MM.1S (cell line): ENCODE results near the gene PLVAP.
A peak's percentile ranks its signal among the peaks of the same experiment; 100 is the strongest.

Experiments
- DNase-seq: peaks from one replicate; pipeline ENCODE4 v3.0.0-alpha.2; 2015
- H2AFZ ChIP-seq: fragments of 300-600 bp; sonication (generic); 2 replicates; pipeline ENCODE4 v1.6.0; 2016; ENCODE audit warnings: antibody characterized with exemption, low read length
- H3F3A ChIP-seq: fragments of 300-600 bp; sonication (generic); 2 replicates; pipeline ENCODE4 v1.6.1; 2016; ENCODE audit warnings: mild to moderate bottlenecking, antibody characterized with exemption, low read length, moderate library complexity, mixed read lengths; ENCODE audit not compliant: insufficient read depth
- H3K27ac ChIP-seq: fragments of 300-600 bp; sonication (generic); 2 replicates; pipeline ENCODE4 v1.5.1; 2016; ENCODE audit warnings: mild to moderate bottlenecking, low read length
- H3K27me3 ChIP-seq: fragments of 300-600 bp; sonication (generic); replicated peaks from 2 replicates; pipeline ENCODE4 v1.6.0; 2016; ENCODE audit warnings: low read length; ENCODE audit not compliant: insufficient read depth
- H3K36me3 ChIP-seq: fragments of 300-600 bp; sonication (generic); replicated peaks from 2 replicates; pipeline ENCODE4 v1.6.1; 2016; ENCODE audit warnings: mild to moderate bottlenecking, low read length, mixed read lengths; ENCODE audit not compliant: insufficient read depth
- H3K4me1 ChIP-seq: fragments of 300-600 bp; sonication (generic); 2 replicates; pipeline ENCODE4 v1.6.1; 2016; ENCODE audit warnings: low read length, mixed read lengths
- H3K4me2 ChIP-seq: fragments of 300-600 bp; sonication (generic); 2 replicates; pipeline ENCODE4 v1.6.0; 2016; ENCODE audit warnings: low read depth, low read length
- H3K4me3 ChIP-seq: fragments of 300-600 bp; sonication (generic); 2 replicates; pipeline ENCODE4 v1.5.1; 2016; ENCODE audit warnings: low read length, mixed read lengths
- H3K79me2 ChIP-seq: fragments of 300-600 bp; sonication (generic); 2 replicates; pipeline ENCODE4 v1.6.1; 2016; ENCODE audit warnings: mixed run types, low read length, mixed read lengths
- H3K9ac ChIP-seq: fragments of 300-600 bp; sonication (generic); 2 replicates; pipeline ENCODE4 v1.6.1; 2016; ENCODE audit warnings: low read length, mixed read lengths
- H3K9me2 ChIP-seq: fragments of 300-600 bp; sonication (generic); replicated peaks from 2 replicates; pipeline ENCODE4 v1.6.1; 2016; ENCODE audit warnings: mild to moderate bottlenecking, low read length, mixed read lengths; ENCODE audit not compliant: insufficient read depth
- H3K9me3 ChIP-seq: fragments of 300-600 bp; sonication (generic); replicated peaks from 2 replicates; pipeline ENCODE4 v1.6.1; 2016; ENCODE audit warnings: mild to moderate bottlenecking, low read length, mixed read lengths; ENCODE audit not compliant: insufficient read depth
- H4K20me1 ChIP-seq: fragments of 300-600 bp; sonication (generic); 2 replicates; pipeline ENCODE4 v1.6.1; 2016; ENCODE audit warnings: mild to moderate bottlenecking, low read length, moderate library complexity, mixed read lengths; ENCODE audit not compliant: insufficient read depth
- CTCF ChIP-seq: fragments of 300-600 bp; sonication (generic); IDR thresholded peaks from 2 replicates; pipeline ENCODE4 v1.5.1; 2016; ENCODE audit warnings: antibody characterized with exemption, low read length, mixed read lengths
- EZH2 ChIP-seq: fragments of 300-600 bp; sonication (generic); optimal IDR thresholded peaks from 2 replicates; pipeline ENCODE3; 2017; ENCODE audit warnings: low read depth, mild to moderate bottlenecking, antibody characterized with exemption, low read length, mixed read lengths
- EZH2phosphoT487 ChIP-seq: fragments of 300-600 bp; sonication (generic); IDR thresholded peaks from 2 replicates; pipeline ENCODE4 v1.6.1; 2018; ENCODE audit warnings: antibody characterized with exemption, low read length

PLVAP gene

GRCh38 chr19:17404621-17405249 lies 27.6 kb upstream of the PLVAP start:
- no peaks in the 10 kb centered on the region for H3K4me1 ChIP-seq
- peaks cover 21% of the 10 kb centered on the region for H3F3A ChIP-seq
- no peaks in the 10 kb centered on the region for H4K20me1 ChIP-seq
- H3K27me3 ChIP-seq = no peaks in the 10 kb centered on the region
- TF ChIP-seq EZH2phosphoT487 = no peak
- TF ChIP-seq EZH2 = no peak
- TF ChIP-seq CTCF = no peak
- DNase-seq = no peak
- H3K9ac ChIP-seq = peak overlapping the region; percentile 76
- no peaks in the 10 kb centered on the region for H3K9me3 ChIP-seq
- H3K9me2 ChIP-seq = no peaks in the 10 kb centered on the region
- peak overlapping the region; percentile 98 for H3K4me2 ChIP-seq
- H2AFZ ChIP-seq = peak overlapping the region; percentile 61
- H3K79me2 ChIP-seq = peaks cover 49% of the 10 kb centered on the region
- peaks cover 3% of the 10 kb centered on the region; the same call in 1 of the 2 replicates for H3K36me3 ChIP-seq
- H3K4me3 ChIP-seq = peak overlapping the region; percentile 81
- peak overlapping the region; percentile 92 for H3K27ac ChIP-seq

- Histone ChIP-seq H3K4me3 (peak overlapping the region; percentile 81), H3K9me2 (no peaks in the 10 kb centered on the region), H3K36me3 (peaks cover 3% of the 10 kb centered on the region; the same call in 1 of the 2 replicates), H3K4me1 (no peaks in the 10 kb centered on the region), H3K27ac (peak overlapping the region; percentile 92; the same call in 1 of the 2 replicates), H3F3A (peaks cover 21% of the 10 kb centered on the region), H3K9ac (peak overlapping the region; percentile 76; the same call in 1 of the 2 replicates), H3K4me2 (peak overlapping the region; percentile 98), H3K9me3 (no peaks in the 10 kb centered on the region), H4K20me1 (no peaks in the 10 kb centered on the region), H3K79me2 (peaks cover 44% of the 10 kb centered on the region), H3K27me3 (no peaks in the 10 kb centered on the region), H2AFZ (no peak overlapping the region)
- TF ChIP-seq EZH2phosphoT487 = no peak
- no peak for TF ChIP-seq CTCF
- no peak for TF ChIP-seq EZH2
- no peak for DNase-seq
These were observed 26.9 kb upstream of the PLVAP start for GRCh38 chr19:17404015-17404414.

- Histone ChIP-seq H3K4me3 (no peak overlapping the region), H3F3A (peaks cover 21% of the 10 kb centered on the region), H3K9ac (no peak overlapping the region), H3K9me2 (no peaks in the 10 kb centered on the region), H3K79me2 (peaks cover 44% of the 10 kb centered on the region), H3K4me1 (no peaks in the 10 kb centered on the region), H3K9me3 (no peaks in the 10 kb centered on the region), H3K4me2 (peak overlapping the region; percentile 98; the same call in 1 of the 2 replicates), H3K27ac (no peak overlapping the region), H3K27me3 (no peaks in the 10 kb centered on the region), H2AFZ (no peak overlapping the region), H4K20me1 (no peaks in the 10 kb centered on the region), H3K36me3 (peaks cover 3% of the 10 kb centered on the region; the same call in 1 of the 2 replicates)
- TF ChIP-seq EZH2phosphoT487 = no peak
- no peak for TF ChIP-seq CTCF
- no peak for TF ChIP-seq EZH2
- no peak for DNase-seq
These were observed 26.1 kb upstream of the PLVAP start for GRCh38 chr19:17402982-17403855.
